G401 (cell line): Measurements from ENCODE around the gene DEFB108B. TPM values are rescaled to one million over a fixed set of nuclear protein-coding genes. Genes with fewer than 3 reads are reported as not detected.
A peak's percentile ranks its signal among the peaks of the same experiment; 100 is the strongest.
"Not testable (repeated sequence)": the region's sequence is repeated elsewhere in the genome, so short reads cannot be mapped to it uniquely, and the experiment has no call there.

Source experiments
- DNase-seq: peaks from one replicate; pipeline ENCODE4 v3.0.0-alpha.2; 2015; ENCODE audit warnings: low spot score
- in situ Hi-C: cut with HindIII; loops from 2 replicates; pipeline ENCODE4 v1.10.0; 2016; ENCODE audit warnings: low sequenced_read_pairs, mixed read lengths
- total RNA-seq: library from RNA; depleted of rRNA; stranded (reverse); fragments of >200 nt; shearing (Covaris generic); gene quantifications from 2 replicates; pipeline ENCODE4 v1.2.3, GENCODE V29; 2014; rRNA removed

The DEFB108B gene, protein sequence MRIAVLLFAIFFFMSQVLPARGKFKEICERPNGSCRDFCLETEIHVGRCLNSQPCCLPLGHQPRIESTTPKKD
- not detected in 2 replicates for total RNA-seq

DNA sequence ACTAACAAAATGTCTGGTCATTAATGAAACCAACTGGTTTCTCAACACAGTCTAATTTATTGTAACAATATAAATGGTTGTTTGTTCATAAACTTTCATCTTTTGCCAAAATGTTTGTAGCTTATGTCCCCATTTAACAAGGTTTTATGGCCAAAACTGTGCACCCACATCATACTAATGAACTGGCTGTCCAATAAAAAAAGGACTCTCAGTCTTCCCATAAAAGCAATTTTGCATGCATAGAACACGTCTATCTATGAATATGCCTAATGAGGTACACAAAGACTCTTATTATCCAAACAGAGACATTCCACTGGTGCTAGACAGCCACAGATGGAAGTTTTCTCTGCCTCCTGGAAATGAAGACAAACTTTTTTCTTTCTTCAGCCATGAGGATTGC lies at the start of gene DEFB108B:
Gene DEFB108B, plus strand, starts transcription at position 390 of the 400 bp plus-strand sequence. Its CDS starts 0 bp downstream, at position 390.
- in situ Hi-C loops, DNase-seq: not testable (repeated sequence)

DNA sequence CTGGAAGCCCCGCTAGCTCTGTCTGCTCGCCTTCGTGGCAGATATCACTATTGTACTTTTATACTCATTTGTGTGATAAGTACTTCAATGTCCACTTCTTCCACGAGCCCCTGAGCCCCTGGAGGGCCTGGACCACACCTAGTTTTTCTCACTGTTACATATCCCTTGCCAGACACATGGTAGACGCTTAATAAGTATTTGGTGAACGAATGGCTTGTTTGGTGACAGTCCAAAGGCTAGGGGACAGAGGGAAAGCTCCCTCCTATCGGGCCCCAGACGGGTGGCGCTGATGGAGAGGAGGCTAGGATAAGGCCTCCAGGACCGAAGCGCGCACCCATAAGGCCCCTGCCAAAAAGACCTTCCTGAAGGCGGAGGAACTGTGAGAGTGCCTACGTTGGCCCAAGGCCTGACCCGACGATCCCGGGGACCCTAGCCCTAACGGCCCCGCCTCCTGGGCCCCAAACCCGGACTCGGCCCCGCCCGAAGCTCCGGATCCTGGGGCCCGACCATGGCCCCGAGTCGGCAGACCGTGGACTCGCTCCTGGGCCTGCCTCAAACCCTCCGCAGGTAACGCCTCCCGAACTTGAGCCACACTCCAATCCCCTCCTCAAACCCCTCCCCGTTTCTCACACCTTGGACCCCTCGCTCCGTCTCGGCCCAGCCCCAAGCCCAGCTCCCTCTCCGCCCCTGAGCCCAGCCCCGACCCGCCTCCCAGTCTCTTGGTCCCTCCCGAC lies 46.7 kb upstream of the DEFB108B start:
- in situ Hi-C loops, result not testable (repeated sequence)
- DNase-seq, result peak; percentile 90

DNA sequence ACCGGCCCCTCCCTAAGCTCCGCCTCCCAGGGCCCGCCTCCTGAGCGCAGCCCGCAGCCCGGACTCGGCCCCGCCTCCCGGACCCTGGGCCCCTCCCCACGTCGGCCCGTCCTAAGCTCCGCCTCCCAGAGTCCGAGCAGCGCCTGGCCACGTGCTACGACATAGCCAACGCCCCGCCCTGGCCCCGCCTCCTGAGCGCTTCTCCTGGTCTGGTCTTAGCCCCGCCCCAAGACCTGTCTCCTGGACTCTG lies 46.2 kb upstream of the DEFB108B start:
- in situ Hi-C loops, result not testable (repeated sequence)
- DNase-seq, result peak; percentile 100

DNA sequence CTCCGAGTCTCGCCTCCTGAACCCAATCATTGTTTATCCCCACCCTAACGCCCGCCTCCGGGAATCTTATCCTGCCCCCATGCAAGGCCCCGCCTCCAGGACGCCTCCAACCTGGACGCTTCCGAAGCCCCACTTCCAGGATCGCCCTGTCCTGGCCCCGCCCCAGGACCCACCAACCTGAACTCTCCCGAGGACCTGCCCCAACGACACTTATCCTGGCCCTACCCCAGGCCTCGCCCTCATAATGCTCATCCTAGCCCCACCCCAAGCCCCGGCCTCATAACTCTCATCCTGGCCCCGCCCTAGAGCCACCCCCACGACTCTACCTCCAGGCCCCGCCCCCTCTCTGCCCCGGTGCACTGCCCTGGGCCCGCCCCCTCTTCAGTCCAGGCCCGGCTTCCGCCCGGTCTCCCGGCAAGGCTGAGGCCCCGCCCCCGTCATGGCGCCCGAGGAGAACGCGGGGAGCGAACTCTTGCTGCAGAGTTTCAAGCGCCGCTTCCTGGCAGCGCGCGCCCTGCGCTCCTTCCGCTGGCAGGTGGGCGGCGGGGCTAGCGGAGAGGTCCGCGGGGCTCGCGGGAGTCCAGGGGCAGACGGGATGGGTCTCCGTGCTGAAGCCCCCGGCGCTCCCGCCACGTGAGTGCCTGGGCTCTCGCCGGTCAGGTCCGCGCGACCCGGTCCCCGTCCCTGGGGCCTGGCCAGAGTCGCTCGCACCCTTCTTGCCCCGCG lies 45.7 kb upstream of the DEFB108B start:
- DNase-seq, result peak; percentile 93
- in situ Hi-C loops, result no loop called here

DNA sequence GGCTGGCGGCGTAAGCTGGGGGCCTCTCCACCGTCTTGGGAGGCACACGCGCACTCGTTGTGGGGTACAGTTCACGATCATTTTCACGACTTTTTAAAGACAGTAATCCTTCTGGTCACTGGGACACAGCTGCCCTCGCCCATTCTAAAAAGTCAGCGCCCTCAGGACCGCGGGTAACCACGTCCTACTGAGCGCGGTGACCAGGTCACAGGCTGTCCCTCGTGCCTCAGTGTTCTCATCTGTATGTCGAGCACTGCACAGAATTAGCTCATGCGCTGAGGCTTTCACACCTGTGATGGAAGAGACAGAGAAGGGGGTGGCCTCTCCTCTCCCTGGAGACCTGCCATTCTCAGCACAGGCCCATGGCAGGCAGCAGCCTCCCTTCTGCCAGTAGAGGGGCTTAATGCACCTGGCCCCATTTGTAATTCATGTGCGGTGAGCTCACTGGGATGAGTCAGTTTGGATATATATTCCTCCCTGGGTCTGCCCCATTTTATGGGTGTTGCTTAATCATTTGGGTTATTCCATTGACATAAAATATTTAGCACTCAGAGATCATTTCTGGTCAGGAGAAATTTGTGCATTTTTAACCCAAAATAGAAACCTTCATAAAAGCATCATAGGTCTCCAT lies 45.1 kb upstream of the DEFB108B start:
- DNase-seq, in situ Hi-C loops: not testable (repeated sequence)

GRCh38 chr11:71789444-71790196 lies 43.4 kb upstream of the DEFB108B start:
- DNase-seq, in situ Hi-C loops: not testable (repeated sequence)

DNA sequence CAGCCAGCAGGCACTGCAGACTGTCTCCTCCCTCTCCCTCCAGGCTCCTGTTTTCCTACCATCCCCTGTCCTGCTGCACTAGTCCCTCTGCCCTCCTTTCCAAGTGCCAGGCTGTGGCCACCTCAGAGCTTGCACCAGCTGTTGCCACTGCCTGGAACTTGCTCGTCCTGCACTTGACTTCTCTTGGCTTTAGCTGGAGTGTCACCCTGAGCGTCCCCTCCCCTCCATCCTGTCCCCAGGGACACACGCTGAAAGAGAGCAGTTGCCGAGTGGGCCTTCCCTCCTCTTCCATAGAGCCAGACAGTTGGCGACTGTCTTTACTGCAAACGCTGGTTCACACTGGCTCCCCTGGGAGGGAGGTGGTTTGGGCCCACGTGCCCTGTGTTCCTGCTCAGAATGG lies 41.9 kb upstream of the DEFB108B start:
- DNase-seq, in situ Hi-C loops: not testable (repeated sequence)

DNA sequence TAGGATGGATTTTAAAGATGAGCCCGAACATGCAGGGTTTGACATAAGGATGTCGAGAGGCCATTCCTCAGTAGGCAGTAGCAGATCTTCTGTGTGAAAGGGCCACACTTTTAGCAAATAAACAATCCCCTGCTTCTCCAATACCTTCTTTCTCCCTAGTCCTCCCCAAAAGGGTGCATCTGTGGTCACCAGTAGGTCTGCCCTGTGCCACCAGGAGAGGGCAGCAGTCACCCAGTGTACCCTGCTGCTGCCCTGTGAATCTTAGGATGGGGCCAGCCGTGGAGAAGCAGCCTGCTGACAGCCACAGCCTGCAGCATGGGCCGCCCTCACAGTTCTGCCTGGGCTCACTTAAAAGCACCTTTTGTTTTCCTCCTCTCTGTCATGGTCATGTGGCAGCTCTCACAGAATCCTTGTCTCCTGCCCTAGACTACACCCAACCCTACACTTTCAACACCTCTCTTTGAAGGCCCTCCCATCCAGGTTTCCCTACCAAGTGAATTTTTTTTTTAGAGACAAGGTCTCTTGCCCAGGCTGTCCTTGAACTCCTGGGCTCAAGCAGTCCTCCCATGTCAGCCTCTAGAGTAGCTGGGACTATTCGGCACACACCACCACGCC lies 40.3 kb upstream of the DEFB108B start:
- peak; percentile 41 for DNase-seq
- in situ Hi-C loops, result not testable (repeated sequence)

GRCh38 chr11:71794386-71795040 lies 38.5 kb upstream of the DEFB108B start:
- in situ Hi-C loops, DNase-seq: not testable (repeated sequence)

GRCh38 chr11:71795236-71795635 lies 37.8 kb upstream of the DEFB108B start:
- DNase-seq, in situ Hi-C loops: not testable (repeated sequence)

GRCh38 chr11:71796016-71796415 lies 37.0 kb upstream of the DEFB108B start:
- in situ Hi-C loops, DNase-seq: not testable (repeated sequence)

GRCh38 chr11:71796781-71797180 lies 36.2 kb upstream of the DEFB108B start:
- DNase-seq, in situ Hi-C loops: not testable (repeated sequence)

DNA sequence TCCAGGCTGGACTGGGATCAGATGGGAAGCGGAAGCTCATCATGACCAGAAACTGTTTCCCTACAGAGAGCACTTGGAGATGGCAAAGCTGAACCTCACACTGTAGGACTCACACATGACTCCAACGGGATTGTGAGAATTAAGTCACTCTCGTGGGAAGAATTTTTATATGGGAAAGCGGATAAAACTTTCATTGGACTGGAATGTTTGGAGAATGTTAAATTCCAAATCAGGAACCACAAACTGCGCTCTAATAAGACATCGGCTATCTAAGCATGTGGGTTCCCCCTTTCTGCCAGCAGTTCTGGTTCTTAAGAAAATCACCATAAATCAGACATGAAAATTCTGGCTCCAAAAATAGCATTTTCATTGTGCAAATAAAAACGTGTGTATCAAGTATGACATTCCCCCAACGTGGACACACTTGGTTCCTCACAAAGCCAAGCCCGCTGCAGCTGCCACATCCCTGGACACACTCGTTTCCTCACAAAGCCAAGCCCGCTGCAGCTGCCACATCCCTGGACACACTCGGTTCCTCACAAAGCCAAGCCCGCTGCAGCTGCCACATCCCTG lies 33.4 kb upstream of the DEFB108B start:
- in situ Hi-C loops, DNase-seq: not testable (repeated sequence)

DNA sequence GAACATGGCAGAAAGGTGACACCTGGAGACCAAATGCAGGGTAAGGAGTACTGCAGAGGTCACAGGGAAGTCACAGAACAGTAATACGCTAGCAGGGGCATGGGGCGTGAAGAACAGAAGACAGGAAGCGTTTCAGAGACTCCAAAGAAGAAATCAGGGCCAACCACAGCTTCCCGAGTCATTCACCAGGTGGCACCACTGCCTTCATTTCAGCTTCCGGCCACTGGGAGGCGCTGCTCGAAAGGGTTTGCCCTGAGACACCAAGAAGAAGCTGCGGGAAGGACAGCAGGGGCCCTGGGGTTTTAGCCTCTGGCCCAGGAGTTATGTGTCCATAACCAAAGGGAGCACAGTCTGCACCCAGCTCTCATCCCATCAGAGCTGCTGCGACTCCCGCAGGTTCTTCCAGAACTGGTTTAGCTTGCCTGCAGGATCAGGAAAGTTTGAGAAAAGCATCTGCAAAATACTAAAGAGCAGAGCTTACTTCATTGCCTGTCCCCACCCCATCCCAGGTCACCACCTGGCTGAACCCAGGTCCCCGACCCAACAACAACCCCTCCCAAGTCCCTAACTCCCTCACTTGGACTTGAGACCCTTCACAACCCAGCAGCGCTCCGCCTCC lies 32.6 kb upstream of the DEFB108B start:
- peak; percentile 47 for DNase-seq
- in situ Hi-C loops, result not testable (repeated sequence)

- in situ Hi-C loops, DNase-seq: not testable (repeated sequence)
Observed at GRCh38 chr11:71801026-71801425, 32.0 kb upstream of the DEFB108B start.

- DNase-seq, in situ Hi-C loops: not testable (repeated sequence)
Observed at GRCh38 chr11:71802874-71803273, 30.1 kb upstream of the DEFB108B start.

DNA sequence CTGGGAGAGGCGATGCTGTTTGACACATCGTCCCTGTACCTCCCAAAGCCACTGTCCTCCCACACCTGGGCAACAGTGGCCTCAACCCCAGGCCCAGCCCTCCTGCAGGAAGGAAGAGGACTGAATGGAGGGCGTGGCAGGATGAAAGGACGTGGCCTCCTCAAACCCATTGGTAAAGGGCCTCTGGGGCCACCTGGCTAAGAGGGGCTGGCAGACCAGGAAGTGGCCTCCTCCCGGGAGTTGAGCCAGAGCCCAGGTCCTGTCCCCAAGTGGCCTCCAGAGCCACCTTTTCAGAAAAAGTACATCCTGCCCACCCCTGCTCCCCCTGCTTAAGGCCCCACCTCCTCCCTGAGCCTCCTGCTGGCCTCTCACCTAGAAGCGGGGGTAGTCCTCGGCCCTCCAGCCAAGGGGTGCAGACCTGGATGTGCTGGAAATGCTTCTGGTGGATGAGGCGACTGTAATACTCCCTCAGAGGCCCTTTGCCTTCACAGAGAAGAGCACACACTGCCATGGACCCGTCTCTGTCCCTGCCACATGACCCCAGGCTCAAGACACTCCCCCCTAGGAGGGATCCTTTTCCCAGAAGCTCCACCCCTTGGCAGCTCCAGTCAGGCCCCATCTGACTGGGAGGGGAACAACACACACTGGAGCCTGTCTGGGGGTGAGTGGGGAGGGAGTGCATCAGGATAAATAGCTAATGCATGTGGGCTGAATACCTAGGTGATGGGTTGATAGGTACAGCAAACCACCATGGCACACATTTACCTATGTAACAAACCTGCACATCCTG lies 28.6 kb upstream of the DEFB108B start:
- in situ Hi-C loops, DNase-seq: not testable (repeated sequence)
